ENCODE data around the gene AXDND1.

DNA sequence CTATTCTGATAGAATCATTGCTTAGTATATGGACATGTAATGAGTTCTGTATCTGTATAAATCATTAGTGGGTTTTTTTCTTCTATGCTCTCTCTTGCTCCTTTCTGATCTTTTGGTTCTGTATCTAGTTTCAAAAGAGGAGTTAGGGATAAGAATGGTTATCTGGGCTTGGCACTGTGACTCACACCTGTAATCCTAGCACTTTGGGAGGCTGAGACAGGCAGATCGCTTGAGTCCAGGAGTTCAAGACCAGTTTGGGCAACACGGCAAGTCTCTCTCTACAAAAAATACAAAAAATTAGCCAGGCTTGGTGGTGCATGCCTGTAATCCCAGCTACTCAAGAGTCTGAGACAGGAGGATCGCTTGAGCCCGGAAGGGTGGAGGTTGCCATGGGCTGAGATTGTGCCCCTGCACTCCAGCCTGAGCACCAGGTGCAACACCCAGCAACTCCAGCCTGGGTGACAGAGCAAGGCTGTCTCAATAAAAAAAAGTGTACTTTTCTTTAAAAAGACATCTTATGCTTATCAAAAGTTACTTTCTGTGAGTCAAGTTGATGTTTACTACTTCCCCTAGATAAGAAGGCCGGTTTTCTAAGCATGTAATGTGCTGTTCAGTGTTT, 27.7 kb upstream of the AXDND1 start:
- TF ChIP-seq, protein P1, sequence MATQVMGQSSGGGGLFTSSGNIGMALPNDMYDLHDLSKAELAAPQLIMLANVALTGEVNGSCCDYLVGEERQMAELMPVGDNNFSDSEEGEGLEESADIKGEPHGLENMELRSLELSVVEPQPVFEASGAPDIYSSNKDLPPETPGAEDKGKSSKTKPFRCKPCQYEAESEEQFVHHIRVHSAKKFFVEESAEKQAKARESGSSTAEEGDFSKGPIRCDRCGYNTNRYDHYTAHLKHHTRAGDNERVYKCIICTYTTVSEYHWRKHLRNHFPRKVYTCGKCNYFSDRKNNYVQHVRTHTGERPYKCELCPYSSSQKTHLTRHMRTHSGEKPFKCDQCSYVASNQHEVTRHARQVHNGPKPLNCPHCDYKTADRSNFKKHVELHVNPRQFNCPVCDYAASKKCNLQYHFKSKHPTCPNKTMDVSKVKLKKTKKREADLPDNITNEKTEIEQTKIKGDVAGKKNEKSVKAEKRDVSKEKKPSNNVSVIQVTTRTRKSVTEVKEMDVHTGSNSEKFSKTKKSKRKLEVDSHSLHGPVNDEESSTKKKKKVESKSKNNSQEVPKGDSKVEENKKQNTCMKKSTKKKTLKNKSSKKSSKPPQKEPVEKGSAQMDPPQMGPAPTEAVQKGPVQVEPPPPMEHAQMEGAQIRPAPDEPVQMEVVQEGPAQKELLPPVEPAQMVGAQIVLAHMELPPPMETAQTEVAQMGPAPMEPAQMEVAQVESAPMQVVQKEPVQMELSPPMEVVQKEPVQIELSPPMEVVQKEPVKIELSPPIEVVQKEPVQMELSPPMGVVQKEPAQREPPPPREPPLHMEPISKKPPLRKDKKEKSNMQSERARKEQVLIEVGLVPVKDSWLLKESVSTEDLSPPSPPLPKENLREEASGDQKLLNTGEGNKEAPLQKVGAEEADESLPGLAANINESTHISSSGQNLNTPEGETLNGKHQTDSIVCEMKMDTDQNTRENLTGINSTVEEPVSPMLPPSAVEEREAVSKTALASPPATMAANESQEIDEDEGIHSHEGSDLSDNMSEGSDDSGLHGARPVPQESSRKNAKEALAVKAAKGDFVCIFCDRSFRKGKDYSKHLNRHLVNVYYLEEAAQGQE (IDR thresholded peaks at IDR 0.05; ENCODE audit: low read depth, low read length): no peak
- no peak for TF ChIP-seq EZH2phosphoT487 (IDR thresholded peaks at IDR 0.05; ENCODE audit: borderline replicate concordance, low read depth)
- TF ChIP-seq, protein P2, sequence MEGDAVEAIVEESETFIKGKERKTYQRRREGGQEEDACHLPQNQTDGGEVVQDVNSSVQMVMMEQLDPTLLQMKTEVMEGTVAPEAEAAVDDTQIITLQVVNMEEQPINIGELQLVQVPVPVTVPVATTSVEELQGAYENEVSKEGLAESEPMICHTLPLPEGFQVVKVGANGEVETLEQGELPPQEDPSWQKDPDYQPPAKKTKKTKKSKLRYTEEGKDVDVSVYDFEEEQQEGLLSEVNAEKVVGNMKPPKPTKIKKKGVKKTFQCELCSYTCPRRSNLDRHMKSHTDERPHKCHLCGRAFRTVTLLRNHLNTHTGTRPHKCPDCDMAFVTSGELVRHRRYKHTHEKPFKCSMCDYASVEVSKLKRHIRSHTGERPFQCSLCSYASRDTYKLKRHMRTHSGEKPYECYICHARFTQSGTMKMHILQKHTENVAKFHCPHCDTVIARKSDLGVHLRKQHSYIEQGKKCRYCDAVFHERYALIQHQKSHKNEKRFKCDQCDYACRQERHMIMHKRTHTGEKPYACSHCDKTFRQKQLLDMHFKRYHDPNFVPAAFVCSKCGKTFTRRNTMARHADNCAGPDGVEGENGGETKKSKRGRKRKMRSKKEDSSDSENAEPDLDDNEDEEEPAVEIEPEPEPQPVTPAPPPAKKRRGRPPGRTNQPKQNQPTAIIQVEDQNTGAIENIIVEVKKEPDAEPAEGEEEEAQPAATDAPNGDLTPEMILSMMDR (IDR thresholded peaks at IDR 0.05): no peak
- no peak for TF ChIP-seq SIN3A (IDR thresholded peaks at IDR 0.05; ENCODE audit: borderline replicate concordance, low read depth, low read length)
- no peak for TF ChIP-seq EP300 (IDR thresholded peaks at IDR 0.05; ENCODE audit: borderline replicate concordance in 1 of 2, low read depth in 1 of 2, low read length in 1 of 2)
- TF ChIP-seq MEF2A (IDR thresholded peaks at IDR 0.05; ENCODE audit: borderline replicate concordance, low read depth): no peak
- TF ChIP-seq TCF12 (IDR thresholded peaks at IDR 0.05): no peak
- TF ChIP-seq RAD21 (IDR thresholded peaks at IDR 0.05; ENCODE audit: low read length): no peak
- no peak for TF ChIP-seq GABPA (IDR thresholded peaks at IDR 0.05; ENCODE audit: low read depth)
- TF ChIP-seq CHD2 (IDR thresholded peaks at IDR 0.05; ENCODE audit: low read length, partially characterized antibody): no peak

Measured in SK-N-SH (cell line).